ENCODE measurements around the gene SLC38A9.
"Not testable (repeated sequence)": the region's sequence is repeated elsewhere in the genome, so short reads cannot be mapped to it uniquely, and the experiment has no call there.

SLC38A9 gene

DNA sequence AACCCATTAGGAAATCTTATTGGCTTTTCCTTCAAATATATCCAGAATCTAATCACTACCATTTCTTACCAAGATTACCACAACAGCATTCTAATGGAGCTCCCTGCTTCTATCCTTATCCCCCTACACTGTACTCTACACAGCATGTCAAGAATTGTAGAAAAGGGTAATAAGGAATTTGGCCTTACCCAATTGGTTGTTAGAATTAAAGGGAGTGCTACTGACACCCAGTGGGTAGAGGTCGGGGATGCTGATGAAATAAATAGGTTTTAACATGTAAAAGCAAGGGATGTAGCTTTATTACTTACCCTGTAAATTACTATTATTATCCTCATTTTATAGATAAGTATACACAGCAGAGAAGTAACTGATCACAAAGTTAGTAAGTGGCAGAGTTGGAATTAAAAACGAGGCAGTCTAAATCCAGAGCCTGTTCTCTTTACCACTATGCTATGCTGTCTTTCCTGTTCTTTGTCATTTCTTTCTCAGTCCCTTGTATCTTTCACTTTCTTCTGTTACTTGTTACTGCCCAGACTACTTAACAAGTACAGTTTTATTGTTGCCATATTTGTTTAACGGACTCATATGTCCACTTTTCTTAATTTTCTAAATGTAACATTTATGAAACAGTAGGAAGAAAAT lies 10.5 kb downstream of the SLC38A9 start:
- Mint-ChIP-seq H3K4me1 (no peaks in the 10 kb centered on the region), H3K4me3 (no peak overlapping the region)

DNA sequence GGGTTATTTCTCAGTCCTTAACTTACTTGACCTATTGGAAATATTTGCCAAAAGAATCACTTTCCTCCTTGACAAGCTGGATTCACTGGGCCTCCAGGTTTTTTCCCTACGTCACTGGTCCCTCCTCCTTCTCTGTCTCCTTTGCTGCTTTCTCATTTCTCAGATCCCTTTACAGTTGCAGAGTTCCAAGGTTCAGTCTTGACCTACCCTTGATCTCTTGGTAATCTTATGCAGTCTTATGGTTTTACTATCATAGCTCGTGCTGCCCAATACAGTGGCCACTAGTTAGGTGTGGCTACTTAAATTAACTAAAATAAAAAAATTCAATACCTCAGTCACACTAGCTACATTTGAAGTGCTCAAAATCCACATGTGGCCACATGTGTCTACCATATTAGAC lies 11.4 kb downstream of the SLC38A9 start:
- Mint-ChIP-seq H3K27me3 (ENCODE audit: low read depth, poor library complexity) (no peaks in the 10 kb centered on the region), H3K27ac (no peak overlapping the region), H3K36me3 (ENCODE audit: low read depth) (peaks cover 67% of the 10 kb centered on the region), H3K9me3 (peaks cover 25% of the 10 kb centered on the region), H3K4me1 (no peaks in the 10 kb centered on the region), H3K4me3 (no peak overlapping the region)
- no peak for TF ChIP-seq CTCF (IDR thresholded peaks at IDR 0.05)
- no peak for DNase-seq

More for the DNA sequence above, 10.5 kb downstream of the SLC38A9 start:
- no peak for TF ChIP-seq CTCF (IDR thresholded peaks at IDR 0.05)
- peaks cover 67% of the 10 kb centered on the region for H3K36me3 Mint-ChIP-seq (ENCODE audit: low read depth)
- DNase-seq = no peak
- H3K27ac Mint-ChIP-seq = no peak overlapping the region
- H3K9me3 Mint-ChIP-seq = peaks cover 25% of the 10 kb centered on the region
- H3K27me3 Mint-ChIP-seq (ENCODE audit: low read depth, poor library complexity) = no peaks in the 10 kb centered on the region

DNA sequence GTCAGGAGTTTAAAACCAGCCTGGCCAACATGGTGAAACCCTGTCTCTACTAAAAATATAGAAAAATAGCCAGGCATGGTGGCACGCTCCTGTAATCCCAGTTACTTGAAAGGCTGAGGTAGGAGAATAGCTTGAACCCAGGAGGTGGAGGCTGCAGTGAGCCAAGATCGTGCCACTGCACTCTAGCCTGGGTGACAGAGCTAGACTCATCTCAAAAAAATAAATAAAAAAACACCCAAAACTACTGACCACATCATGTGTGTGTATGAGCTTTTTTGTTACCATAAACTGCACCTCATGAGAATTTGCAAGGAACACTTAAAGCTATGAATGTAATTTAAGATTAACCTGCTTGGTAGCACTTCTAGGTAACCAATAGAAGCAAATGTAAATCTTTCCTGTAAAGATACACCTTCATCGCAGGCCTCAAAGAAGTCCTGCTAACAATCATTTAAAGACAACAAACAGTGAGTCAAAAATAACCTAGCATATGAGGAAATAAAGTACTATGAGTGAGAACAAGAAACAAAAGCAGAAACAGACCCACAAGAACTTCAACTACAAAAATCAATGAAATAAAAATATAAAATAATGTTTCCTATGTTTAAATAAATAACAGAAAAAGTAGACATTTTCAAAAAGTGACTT lies 13.0 kb downstream of the SLC38A9 start:
- Mint-ChIP-seq H3K36me3 (ENCODE audit: low read depth) (peaks cover 76% of the 10 kb centered on the region), H3K27ac (no peak overlapping the region), H3K4me1 (no peaks in the 10 kb centered on the region), H3K4me3 (no peak overlapping the region), H3K9me3 (peaks cover 34% of the 10 kb centered on the region), H3K27me3 (ENCODE audit: low read depth, poor library complexity) (no peaks in the 10 kb centered on the region)
- DNase-seq = no peak
- no peak for TF ChIP-seq CTCF (IDR thresholded peaks at IDR 0.05)

- H3K4me1 Mint-ChIP-seq; H3K27ac Mint-ChIP-seq; H3K27me3 Mint-ChIP-seq (ENCODE audit: low read depth, poor library complexity); DNase-seq; H3K4me3 Mint-ChIP-seq: not testable (repeated sequence)
- Mint-ChIP-seq H3K36me3 (ENCODE audit: low read depth) (peaks cover 62% of the 10 kb centered on the region), H3K9me3 (peaks cover 35% of the 10 kb centered on the region)
Observed at GRCh38 chr5:55696704-55697103, 15.4 kb downstream of the SLC38A9 start.

DNA sequence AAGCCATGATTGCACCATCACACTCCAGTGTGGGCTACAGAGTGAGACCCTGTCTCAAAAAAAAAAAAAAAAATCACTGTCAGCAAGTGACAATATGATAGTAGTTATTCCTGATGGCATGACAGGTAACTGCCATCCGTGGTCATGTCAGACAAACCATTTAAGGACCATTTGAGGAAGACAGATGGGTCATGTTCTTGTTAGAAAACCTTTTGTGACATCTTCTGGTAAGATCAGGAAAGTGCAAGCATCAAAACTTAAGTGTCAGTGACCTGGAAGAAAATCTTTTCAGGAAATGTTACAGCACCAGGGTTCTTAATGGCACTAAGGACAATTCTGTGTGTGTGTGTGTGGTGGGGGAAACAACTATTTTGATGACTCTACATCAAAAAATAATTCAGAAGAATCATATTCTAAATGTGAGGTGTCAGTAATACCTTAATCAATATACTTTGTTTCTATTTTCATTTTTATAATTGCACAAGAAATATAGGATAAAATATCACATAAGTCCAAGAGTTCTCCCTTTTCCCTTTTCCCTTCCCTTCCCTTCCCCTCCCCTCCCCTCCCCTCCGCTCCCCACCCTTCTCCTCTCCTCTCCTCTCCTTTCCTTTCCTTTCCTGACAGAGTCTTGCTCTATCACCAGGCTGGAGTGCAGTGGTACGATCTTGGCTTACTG lies 17.8 kb downstream of the SLC38A9 start:
- peak; percentile 25 for TF ChIP-seq CTCF (IDR thresholded peaks at IDR 0.05)
- Mint-ChIP-seq H3K27me3 (ENCODE audit: low read depth, poor library complexity) (no peaks in the 10 kb centered on the region), H3K36me3 (ENCODE audit: low read depth) (peaks cover 38% of the 10 kb centered on the region), H3K4me3 (no peak overlapping the region), H3K27ac (no peak overlapping the region), H3K4me1 (no peaks in the 10 kb centered on the region), H3K9me3 (peaks cover 30% of the 10 kb centered on the region)
- no peak for DNase-seq

DNA sequence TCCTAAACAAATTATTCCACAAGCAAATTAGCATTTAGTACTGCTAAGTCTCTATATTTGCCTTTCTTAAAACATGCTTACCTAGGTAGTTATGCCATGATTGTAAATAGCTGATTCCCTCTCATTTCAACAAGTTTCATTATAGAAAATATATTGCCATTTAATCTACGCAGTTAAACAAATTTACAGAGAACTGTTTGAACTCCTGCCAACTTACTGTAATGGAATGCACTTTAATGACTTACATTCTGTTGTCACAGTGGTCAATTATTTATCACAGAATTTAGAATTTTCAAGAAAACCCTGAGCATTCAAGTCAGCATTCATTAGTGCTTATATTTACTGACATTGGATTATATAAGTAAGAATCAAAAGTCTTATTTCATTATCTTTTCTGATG lies 19.6 kb downstream of the SLC38A9 start:
- no peaks in the 10 kb centered on the region for H3K4me1 Mint-ChIP-seq
- TF ChIP-seq CTCF (IDR thresholded peaks at IDR 0.05) = no peak
- H3K36me3 Mint-ChIP-seq (ENCODE audit: low read depth) = peaks cover 28% of the 10 kb centered on the region
- no peak overlapping the region for H3K27ac Mint-ChIP-seq
- no peak overlapping the region for H3K4me3 Mint-ChIP-seq
- no peaks in the 10 kb centered on the region for H3K27me3 Mint-ChIP-seq (ENCODE audit: low read depth, poor library complexity)
- no peak for DNase-seq
- peaks cover 18% of the 10 kb centered on the region for H3K9me3 Mint-ChIP-seq

Data from nephron progenitor cell (in vitro differentiated cells).